B cell (primary cell): ENCODE measurements around the gene SRRM3.

ENCODE experiments used
- EZH2 ChIP-seq: IDR thresholded peaks from 2 replicates; pipeline ENCODE4 v1.6.1; 2012; ENCODE audit warnings: borderline replicate concordance, low read depth, mild to moderate bottlenecking, moderate library complexity, low read length; ENCODE audit not compliant: insufficient read depth, poor library complexity, severe bottlenecking
- TF ChIP-seq, protein P1 (sequence below): fragments of 200-600 bp; IDR thresholded peaks from one replicate; pipeline ENCODE4 v1.8.0; 2022; ENCODE audit warnings: antibody characterized with exemption, mild to moderate bottlenecking

- TF ChIP-seq, protein P1, sequence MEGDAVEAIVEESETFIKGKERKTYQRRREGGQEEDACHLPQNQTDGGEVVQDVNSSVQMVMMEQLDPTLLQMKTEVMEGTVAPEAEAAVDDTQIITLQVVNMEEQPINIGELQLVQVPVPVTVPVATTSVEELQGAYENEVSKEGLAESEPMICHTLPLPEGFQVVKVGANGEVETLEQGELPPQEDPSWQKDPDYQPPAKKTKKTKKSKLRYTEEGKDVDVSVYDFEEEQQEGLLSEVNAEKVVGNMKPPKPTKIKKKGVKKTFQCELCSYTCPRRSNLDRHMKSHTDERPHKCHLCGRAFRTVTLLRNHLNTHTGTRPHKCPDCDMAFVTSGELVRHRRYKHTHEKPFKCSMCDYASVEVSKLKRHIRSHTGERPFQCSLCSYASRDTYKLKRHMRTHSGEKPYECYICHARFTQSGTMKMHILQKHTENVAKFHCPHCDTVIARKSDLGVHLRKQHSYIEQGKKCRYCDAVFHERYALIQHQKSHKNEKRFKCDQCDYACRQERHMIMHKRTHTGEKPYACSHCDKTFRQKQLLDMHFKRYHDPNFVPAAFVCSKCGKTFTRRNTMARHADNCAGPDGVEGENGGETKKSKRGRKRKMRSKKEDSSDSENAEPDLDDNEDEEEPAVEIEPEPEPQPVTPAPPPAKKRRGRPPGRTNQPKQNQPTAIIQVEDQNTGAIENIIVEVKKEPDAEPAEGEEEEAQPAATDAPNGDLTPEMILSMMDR, result no peak
- no peak for TF ChIP-seq EZH2
These were observed 29.9 kb downstream of the SRRM3 start for GRCh38 chr7:76231583-76231982.
